DMS153 treated with DMSO at 0.1 percent for 48 hours (cell line): ENCODE results near the gene NRN1.

Experiments
- DNase-seq: peaks from one replicate; lab custom pipeline; 2025; ENCODE audit not compliant: unreplicated experiment; lab: John Stamatoyannopoulos, UW

NRN1 gene

DNA sequence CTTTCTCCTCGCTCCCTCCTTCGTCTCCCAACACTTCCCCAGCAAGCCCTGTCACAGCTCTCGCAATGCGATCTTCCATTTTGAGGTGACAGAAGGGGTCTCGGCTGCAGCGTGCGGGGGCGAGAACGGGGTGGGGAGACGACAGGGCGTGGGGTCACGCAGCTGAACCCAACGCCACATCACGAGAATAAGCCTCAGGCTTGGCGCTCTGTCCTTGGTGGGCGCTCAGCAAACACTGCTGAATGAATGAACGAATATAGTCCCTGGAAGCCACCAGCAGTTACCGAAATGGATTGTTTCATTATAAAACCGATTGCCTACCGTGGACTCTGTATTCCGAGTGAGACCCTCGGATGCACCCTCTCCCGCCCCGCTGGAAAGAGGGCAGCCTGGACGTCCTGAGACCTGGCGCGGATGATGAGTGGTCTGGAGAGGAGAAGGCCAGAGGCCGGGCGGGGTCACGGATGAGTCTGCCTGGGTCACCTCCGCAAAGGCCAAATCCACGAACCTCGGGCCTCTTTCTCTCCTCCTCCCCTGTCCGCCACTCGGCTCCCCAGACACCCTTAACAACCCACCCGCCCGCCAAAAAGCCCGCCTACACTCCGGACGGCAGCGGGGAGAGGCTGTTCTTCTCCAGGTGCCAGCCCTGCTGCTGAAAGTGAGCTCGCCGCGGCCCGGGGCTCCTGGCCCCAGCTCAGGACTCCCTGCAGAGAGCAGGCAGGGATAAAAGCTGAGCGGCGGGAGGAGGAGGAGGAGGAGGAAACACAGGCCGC is 3.7 kb downstream of the NRN1 start:
- peak; percentile 5 for DNase-seq

DNA sequence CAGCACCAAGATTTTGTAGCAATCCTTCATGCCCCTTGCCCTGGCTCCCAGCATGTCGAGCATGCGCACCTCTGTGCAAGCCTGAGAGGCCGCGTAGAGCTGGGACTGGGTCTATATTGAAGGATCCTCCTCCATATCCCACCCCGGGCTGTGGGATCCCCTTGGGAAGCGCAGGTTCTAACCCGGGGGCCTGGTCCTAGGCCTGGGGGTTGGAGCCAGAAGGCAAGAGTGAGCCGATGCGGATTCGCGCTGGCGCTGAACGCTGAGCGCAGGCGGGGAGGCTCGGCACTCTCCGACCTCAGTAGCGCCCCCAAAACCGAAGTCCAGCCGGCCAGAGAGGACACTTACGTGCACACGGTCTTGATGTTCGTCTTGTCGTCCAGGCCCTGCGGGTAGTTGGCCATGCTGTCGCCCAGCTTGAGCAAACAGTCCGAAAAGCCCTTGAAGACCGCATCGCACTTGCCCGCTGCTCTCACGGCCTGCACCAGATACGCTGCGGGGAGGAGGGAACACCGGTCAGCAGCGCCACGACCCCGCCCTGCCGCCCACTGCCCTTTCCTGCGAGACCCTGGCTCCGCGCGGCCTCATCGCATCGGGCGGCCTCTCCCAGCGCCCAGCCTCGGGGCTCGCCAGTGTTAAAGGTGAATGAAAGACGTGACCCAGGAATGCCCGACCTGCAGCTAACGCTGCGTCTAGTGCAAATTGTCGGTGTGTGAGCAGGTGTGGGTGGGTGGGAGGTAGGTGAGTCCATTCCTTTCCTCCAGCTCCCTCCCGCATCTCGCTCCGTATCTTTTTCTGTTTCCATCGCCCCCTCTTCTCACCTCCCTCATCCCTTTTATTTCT is 4.5 kb downstream of the NRN1 start:
- DNase-seq: no peak

DNA sequence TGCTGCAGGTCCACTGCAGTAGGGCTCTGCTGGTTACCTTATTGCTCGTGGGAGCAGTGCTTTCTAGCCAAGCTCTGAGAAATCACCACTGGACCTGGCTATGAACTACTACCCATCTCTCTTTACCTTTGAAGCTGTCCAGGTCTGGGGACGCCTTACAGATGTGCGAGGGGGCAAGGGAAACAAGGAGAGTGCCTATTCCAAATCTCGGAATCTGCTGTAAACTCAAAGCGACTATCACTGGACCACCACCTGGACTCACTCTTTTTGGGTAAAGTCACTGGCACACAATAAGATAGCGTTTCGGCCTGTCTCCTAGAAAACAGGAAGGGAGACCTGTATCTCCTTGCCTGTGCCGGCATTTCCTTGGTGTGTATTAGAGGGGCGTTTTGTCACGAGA is 5.3 kb downstream of the NRN1 start:
- no peak for DNase-seq

DNA sequence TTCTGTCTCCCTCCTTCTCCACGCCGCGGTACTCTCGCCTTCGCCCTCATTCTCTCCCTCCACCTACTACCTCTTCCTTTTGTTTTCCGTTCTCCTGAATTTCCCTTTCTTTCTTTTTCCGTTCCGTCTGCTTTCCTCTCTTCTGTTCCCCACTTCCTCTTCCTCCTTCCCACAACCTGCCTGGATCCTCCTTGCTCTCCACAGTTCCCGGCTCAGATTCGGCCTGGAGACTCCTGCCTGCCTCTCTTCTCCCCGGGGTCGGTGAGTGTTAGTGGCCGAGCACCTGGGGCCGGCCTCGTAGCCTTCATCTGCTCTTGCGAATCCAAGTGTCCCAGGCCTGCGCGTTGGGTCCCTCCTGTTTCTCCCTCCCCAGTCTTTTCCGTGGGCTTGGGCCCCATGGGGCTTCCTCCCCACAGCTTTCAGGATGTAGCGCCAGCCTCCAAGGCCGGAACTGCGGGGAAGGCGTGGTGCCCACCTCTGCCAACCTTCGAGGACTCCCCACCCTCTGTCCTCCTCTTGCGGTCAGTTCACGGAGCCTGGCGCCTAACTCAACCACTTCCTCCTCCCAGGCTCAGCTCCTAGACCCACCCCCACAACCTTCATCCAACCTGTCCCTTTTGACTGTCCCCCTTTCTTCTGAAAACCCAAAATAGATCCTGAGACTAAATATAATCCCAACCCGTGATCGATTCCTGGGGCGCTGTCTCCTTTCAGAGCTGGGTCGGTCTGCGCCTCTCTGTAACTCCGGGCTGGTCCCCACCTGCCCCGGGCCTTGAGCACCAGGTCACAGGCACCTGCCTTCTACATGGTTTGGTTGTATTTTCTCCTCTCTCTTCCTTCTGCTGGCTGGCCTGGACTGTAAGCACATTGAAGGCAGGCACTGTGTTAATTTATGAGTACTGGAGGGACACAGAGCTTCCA is 6.8 kb downstream of the NRN1 start:
- DNase-seq: no peak

DNA sequence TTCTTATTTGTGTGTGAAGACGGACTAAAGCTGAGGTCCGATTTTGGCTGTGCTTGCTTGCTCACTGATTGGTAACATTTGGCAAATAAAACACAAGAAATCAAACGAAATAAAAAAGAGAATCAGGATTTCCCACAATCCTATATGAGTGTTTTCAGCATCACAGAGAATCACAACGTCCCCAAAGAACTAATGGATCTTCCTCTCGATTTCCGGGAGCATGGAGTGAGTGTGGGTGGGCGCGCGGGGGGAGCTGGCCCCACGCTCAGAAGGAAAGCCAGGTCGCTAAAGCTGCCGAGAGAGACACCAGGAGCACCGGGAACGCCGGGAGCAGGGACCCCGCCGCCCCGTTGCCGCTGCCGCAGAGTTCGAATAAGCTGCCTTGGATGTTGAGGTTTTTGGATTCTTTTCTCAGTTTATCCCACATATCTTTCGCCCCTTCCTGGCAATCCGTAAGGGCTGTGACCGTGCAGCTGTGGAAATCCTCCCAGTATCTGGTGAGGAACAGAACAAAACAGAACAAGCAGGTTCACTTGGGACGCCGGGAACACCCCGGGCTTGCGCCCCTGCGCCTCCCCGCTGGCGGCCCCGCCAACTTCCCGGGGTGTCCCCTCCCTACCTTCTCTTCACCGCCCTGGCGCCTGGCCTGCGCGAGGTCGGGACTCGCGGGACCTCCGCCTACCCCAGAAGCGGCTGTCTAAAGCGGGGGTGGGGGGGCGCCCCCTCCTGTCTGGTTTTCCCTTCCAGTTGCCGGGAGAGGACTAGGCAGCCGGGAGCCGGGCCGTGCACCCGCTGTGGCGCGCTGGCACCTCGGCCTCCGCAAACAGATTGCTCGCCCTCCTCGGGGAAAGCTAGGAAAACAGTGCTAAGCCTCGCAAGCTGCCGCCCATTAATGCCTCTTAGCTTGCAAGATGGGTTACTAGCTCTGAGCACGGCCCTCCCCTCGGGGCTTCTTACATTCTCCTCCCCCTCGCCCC is 7.7 kb downstream of the NRN1 start:
- no peak for DNase-seq

DNA sequence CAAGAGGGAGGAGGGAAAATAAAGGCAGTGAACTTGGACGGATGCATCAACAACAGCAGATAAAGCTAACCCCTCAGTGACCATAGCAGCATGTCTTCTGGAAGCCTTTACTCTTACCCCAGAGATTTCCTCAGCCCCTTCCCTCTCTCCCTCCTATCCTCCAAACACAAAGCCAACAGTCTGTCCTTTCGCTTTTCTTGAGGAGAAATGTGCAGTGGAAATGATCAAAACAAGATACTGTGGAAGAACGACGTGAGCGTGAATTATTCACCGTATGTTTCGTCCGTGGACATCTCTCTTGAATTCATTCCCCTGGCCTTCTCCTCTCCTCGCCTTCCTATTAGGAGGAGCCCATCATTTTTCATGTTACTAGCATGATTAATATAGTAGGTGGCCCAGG is 8.5 kb downstream of the NRN1 start:
- no peak for DNase-seq

DNA sequence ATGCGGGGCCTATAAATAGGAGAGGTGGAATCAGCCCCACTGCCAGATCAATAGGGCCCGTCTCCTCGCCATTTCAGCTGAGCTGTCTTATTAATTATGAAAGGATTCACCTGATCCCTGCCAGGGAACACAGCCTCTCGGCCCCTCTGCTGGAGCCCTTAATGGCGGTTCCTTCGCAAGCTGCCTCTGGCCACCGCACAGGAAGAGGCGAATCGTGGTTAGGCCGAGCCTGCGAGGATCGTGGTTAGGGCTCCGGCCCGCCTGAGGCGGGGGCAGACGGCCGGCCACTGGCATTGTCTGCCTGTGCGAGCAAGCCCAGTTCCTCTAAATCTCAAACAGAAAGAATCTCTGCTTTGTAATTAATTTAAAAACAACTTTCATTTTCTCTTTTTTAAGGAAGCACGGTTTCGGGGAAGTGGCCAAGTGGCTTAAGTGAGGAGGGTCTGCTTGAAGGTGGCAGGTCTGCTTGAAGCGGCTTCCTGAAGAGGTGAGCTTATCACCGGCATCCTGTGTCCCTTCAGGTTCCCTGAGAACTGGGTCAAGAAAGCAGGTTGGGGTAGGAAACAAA is 9.2 kb downstream of the NRN1 start:
- DNase-seq: no peak

DNA sequence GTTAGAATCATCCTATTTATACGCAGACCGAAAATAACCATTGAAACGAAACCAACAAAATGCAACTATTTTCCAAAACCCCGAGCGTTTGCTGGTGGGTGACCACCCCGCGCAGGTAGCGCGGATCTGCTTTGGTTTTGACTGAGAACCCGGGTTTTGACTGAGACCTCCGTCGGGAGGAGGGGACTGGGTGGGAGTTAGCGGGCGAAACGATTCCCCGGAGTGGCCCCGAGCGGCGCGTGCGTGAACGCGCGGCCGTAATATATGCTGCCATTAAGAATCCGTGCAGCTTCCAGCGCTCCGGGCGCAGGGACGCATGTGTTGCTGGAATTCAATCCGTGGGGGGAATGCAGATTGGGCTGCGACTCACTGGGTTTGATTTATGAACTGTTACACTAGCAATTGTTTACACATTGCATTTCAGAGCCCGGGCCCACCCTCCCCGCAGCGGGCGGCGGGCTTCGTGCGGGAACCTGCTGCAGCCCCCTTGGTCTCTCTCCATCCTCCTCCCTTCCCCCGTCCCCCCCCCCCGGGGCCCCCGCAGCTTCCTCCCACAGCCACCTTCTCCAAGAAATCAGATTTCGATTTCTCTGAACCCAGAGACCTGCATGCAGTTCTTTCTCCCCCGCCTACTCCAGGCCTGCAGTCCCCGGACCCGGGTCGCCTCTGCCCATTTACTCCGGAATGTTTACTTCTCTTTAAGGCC is 9.9 kb downstream of the NRN1 start:
- DNase-seq: peak; percentile 9

DNA sequence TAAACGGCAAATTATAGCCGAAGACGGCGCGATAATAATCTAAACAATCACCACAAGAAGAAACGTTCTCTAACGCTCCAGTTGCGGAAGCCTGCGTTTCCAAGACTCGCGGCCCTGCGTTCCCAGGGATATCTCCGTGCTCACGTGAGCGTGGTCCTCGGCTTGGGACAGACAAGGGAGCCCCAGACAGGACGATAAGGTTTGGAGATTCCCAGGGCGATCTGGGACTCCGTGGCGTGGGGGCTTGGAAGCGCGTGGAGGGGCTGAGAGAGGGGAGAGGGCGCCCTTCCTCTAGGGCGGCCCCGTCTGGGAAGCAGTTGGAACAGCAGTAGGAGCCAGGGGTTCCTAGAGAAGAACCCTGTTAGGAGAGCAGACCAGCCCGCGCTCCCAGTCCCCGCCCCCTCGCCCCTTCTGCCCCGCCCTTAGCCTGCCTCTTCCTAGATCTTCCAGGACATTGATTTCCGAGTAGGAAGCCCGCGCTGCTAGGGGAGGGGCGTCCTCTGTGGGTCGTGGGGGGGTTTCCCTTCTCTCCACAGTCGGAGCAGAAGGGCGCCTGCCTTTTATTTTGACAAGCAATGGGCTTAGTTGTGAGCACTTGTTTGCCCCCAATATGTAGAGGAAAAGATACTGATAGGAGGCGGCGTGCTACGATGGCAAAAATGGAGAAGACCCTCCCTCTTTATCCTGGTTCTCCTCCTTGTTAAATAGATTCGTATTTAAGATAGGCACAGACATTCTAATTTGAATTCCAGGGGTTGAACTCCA is 10.6 kb downstream of the NRN1 start:
- DNase-seq: peak; percentile 26

DNA sequence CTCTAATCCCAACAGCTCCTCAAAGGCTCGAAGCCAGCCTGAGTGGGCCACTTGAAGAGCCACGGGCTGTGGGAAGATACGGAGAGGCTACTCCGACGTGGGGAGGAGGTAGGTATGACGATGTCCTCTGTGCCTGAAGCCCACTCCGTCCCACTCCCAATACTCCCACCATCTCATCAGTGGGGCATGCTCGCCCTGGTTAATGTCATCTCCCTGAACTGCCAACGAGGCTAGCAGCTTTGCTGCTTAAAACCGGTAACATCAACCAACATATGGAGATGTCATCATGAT is 11.1 kb downstream of the NRN1 start:
- no peak for DNase-seq

DNA sequence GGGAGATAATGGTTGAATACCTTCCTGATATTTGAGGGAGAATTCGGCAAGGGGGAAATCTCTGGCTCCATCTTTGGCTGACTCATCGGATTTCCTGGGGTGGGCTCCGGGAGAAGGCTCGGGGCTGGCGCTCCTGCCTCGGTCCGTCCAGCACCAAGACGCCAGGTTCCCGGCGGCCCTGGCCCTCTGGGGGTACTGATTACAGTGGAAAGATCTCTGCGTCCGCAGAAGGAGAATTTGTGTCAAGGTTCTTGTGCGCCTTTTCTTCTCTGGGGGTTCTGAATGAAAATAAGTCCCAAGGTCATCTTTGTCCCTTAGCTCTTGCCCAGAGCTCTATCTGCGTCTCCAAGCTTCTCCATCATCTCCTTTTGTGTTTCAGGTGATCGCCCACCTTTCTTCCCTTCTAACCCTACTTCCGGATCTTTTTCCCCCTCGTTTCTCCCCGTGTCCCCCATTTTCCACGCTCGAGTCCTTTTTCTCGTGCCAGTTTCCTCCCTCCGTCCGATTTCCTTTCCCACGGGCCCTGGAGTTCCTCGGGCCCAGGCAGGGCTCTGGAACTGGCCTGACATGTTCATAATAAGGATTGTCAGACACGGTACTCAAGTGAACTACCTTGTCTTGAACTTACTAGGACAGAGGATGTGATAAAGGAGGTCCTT is 11.6 kb downstream of the NRN1 start:
- no peak for DNase-seq

DNA sequence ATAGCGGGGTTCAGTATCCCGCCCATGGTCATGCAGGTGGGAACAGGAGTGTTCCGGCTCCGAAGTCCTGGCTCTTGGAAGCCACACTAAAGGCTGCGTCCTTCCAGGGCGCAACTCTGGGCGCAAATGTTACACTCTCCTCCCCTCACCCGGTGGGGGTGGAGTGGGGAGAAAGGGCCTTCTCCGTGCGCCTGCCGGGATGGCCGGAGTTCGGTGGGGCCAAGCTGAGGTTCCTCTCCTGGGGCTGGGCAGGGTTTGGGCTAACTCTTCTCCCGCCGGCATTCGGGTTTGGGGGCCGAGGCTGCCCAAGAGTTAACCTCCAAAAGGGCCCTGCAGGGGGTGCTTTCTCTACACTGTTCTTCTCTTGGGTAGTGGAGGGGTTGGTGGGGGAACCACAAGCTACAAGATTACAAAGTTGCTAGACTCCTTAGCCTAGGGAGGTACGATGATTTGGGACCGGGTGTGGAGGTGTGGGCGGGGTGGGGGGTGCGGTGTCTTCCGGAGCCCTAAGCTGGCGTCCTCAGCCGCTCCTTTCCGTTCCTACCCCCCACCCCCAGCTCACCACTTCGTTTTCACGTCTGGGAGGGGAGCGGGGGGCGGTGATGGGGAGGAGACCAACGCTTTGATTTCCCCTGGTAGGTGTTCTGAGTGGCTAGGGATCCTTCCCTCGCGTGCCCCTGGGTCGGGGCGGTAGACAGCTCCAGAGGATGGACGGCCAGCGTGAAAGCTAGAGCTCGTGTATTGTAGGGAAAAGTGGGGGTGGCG is 12.3 kb downstream of the NRN1 start:
- DNase-seq: no peak

DNA sequence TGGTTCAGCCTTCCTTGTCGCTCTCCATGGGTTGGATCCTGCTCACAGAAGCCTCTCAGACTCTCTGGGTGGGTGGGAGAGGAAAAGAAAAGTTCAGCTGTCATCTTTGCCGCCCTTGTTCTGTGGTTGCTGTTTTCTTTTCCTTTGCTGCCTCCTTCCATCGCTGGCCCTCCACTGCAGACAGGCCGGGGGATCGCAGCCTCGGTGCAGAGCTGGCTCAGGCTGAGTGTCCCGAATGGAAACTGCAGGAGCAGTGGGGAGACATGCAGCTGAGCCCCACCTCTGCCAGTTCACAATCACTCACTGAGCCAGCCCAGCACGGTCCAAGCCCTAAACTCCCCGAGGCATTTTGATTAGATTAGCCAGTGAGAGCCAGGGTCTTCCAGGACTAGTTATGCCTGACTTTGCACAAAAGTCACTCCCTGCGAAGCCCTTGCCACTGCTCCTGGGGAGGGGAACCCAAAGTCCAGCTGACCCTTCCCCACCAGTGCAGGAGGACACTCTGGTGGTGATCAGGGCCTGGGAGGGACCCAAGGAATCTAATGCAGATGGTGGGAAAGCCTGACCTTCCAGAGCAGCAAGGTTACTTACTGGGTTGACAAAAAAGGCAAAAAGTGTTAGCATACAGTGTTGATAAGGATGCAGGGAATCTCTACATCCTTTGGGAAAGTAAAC is 14.0 kb downstream of the NRN1 start:
- no peak for DNase-seq

DNA sequence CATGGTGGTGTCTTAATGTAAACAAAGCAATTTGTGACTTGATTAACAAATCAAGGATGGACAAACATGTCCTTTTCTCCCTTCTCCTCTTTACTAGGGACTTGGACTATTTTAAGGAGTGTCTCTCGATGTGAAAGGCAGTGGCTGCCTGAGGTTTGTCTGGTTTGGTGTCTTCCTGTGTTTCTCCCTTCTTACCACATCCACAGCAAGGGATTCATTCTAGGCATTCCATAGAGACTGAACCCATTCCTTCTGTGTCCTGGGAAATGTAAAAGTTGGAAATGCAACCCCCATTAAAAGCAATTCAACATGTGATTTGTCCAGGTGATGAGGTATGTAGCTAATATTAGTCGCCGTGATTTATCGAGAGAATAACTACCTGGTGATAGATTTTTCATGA is 15.9 kb downstream of the NRN1 start:
- DNase-seq: no peak

DNA sequence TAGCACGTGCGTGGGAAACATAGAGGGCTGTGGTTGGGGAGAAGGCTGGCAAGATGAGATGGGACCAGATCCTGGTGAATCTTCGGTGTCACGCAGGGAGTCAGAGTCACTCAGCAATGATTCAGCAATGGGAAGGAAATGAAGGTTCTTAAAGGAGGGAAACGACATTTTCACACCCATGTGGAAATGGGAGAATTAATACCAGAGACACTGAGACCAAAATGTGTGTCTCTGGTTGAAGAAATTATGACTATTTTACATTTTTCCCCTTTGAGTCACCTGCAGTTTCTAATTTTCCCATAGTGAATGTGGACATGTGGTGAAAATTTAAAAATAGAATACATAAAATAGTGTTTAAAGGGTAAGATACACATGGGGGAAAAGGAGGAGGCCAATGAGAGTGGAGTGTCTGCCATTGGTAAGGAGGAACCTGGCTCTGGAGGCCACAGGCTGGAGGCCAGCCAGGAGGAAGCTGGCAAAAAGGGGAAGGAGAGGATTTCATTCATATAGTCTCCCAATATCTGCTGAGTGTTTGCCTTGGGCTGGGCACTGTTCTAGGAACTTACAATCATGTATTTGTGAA is 17.5 kb downstream of the NRN1 start:
- no peak for DNase-seq

DNA sequence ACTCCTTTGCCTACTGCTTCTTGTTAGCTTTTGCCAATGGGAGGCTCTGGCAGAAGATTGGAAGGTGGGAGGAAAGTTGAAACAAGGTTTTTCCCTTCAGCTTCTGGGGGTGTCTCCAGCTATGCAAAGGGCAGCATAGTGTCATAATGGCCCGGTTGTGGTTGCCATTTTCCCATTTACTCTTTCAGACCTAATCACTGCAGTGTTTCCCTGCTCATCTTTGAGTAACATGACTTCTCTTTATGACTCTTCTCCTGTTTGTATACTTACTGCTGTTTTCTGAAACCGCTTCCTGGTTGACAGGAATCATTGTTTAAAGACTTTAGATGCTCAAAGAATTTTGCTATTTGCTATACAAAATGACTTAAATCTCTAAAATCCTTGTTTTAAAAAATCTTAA is 19.9 kb downstream of the NRN1 start:
- no peak for DNase-seq
